DND-41 (cell line): ENCODE measurements around the gene PLXNB3.
"Not testable (repeated sequence)": the region's sequence is repeated elsewhere in the genome, so short reads cannot be mapped to it uniquely, and the experiment has no call there.

Experiments used
- ATAC-seq: fragments of 200-7000 bp; cut with Tn5 transposase; 3 replicates; pipeline ENCODE4 v1.9.1; 2021; ENCODE audit warnings: low read depth; ENCODE audit not compliant: insufficient read depth
- DNase-seq: peaks from one replicate; pipeline ENCODE4 v3.0.0-alpha.2; 2020
- H2AFZ ChIP-seq: 2 replicates; pipeline ENCODE4 v1.6.0; 2012; ENCODE audit warnings: low read depth, low read length
- H3K27ac ChIP-seq: 2 replicates; pipeline ENCODE4 v1.5.1; 2012; ENCODE audit warnings: low read length, inconsistent platforms
- H3K27me3 ChIP-seq: fragments of 200-600 bp; sonication (generic); 2 replicates; pipeline ENCODE4 v1.6.0; 2012; ENCODE audit warnings: low read length, mild to moderate bottlenecking, inconsistent platforms; ENCODE audit not compliant: insufficient read depth, poor library complexity
- H3K36me3 ChIP-seq: 2 replicates; pipeline ENCODE4 v1.5.1; 2012; ENCODE audit warnings: low read length, inconsistent platforms; ENCODE audit not compliant: insufficient read depth
- H3K4me1 ChIP-seq: 2 replicates; pipeline ENCODE4 v1.5.1; 2012; ENCODE audit warnings: mild to moderate bottlenecking, low read length; ENCODE audit not compliant: insufficient read depth
- H3K4me2 ChIP-seq: 2 replicates; pipeline ENCODE4 v1.6.0; 2012; ENCODE audit warnings: mild to moderate bottlenecking, moderate library complexity, low read length, inconsistent platforms; ENCODE audit not compliant: insufficient read depth
- H3K4me3 ChIP-seq, 2 experiments: fragments of 200-600 bp in 1 of 2; shearing (Covaris generic) in 1 of 2; 2 replicates each; pipeline ENCODE4 v1.5.1; 2012 to 2016; ENCODE audit warnings: inconsistent platforms in 2 of 2, low read length in 2 of 2, mild to moderate bottlenecking in 2 of 2, low read depth in 1 of 2, moderate library complexity in 1 of 2
- H3K79me2 ChIP-seq: 2 replicates; pipeline ENCODE4 v1.6.0; 2012; ENCODE audit warnings: low read length, inconsistent platforms; ENCODE audit not compliant: insufficient read depth
- H3K9ac ChIP-seq: 2 replicates; pipeline ENCODE4 v1.6.0; 2012; ENCODE audit warnings: low read depth, mild to moderate bottlenecking, inconsistent platforms, low read length, moderate library complexity
- H3K9me3 ChIP-seq: 2 replicates; pipeline ENCODE4 v1.5.1; 2012; ENCODE audit warnings: low read length, moderate library complexity, mild to moderate bottlenecking, inconsistent platforms; ENCODE audit not compliant: insufficient read depth, severe bottlenecking
- H4K20me1 ChIP-seq: 2 replicates; pipeline ENCODE4 v1.6.0; 2012; ENCODE audit warnings: low read length; ENCODE audit not compliant: insufficient read depth
- EZH2 ChIP-seq: IDR thresholded peaks from 3 replicates; pipeline ENCODE4 v1.6.1; 2012; ENCODE audit warnings: borderline replicate concordance, low read depth, mild to moderate bottlenecking, moderate library complexity, low read length, inconsistent platforms; ENCODE audit not compliant: severe bottlenecking
- TF ChIP-seq, protein P1 (sequence below): IDR thresholded peaks from 2 replicates; pipeline ENCODE4 v1.5.1; 2012; ENCODE audit warnings: borderline replicate concordance, low read length, moderate library complexity, mild to moderate bottlenecking; ENCODE audit not compliant: poor library complexity, severe bottlenecking; ENCODE audit errors: extremely low read depth

PLXNB3 gene

DNA sequence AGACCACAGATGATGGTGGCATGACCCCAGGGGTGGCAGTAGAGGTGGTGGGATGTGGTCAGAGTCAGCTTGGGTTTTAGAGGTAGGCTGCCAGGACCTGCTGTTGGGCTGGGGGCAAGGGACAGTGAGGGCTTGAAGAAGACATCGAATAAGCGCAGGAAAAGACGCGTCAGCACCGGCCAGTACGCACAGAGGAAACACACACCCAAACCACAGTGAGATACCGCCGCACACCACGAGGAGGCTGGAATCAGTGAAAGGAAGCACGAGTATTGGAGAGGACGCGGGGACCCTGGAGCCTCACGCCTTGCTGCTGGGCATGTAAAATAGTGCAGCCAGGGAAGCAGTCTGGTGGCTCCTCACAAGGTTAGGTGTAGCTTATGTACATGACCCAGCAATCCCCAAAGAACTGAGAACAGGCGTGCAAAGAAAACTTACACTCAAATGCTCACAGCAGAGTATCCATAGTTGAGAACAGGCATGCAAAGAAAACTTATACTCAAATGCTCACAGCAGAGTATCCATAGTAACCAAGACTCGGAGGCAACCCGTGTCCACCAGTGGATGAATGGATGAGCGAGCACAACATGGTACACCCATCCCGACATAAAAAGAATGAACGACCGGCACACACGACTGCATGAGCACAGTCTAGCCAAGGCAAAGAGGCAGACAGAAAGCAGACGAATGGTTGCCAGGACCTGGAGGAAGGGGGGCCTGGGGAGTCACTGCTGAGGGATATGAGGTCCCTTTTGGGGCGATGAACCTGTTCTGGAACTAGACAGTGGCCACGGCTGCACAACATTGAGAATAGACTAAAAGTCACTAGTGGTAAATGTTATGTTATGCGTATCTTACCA lies 53.0 kb downstream of the PLXNB3 start:
- Histone ChIP-seq H3K79me2 (no peaks in the 10 kb centered on the region), H3K27ac (no peak overlapping the region), H3K4me2 (no peak overlapping the region), H2AFZ (no peak overlapping the region), H3K4me3 (no peak overlapping the region), H3K4me1 (peaks cover 22% of the 10 kb centered on the region), H3K36me3 (no peaks in the 10 kb centered on the region), H3K9ac (no peak overlapping the region), H3K27me3 (peaks cover 11% of the 10 kb centered on the region), H4K20me1 (no peaks in the 10 kb centered on the region), H3K9me3 (no peaks in the 10 kb centered on the region)
- no peak for ATAC-seq
- DNase-seq, result no peak
- no peak for TF ChIP-seq EZH2
- TF ChIP-seq, protein P1, sequence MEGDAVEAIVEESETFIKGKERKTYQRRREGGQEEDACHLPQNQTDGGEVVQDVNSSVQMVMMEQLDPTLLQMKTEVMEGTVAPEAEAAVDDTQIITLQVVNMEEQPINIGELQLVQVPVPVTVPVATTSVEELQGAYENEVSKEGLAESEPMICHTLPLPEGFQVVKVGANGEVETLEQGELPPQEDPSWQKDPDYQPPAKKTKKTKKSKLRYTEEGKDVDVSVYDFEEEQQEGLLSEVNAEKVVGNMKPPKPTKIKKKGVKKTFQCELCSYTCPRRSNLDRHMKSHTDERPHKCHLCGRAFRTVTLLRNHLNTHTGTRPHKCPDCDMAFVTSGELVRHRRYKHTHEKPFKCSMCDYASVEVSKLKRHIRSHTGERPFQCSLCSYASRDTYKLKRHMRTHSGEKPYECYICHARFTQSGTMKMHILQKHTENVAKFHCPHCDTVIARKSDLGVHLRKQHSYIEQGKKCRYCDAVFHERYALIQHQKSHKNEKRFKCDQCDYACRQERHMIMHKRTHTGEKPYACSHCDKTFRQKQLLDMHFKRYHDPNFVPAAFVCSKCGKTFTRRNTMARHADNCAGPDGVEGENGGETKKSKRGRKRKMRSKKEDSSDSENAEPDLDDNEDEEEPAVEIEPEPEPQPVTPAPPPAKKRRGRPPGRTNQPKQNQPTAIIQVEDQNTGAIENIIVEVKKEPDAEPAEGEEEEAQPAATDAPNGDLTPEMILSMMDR, result no peak

- H3K27me3 ChIP-seq, result peaks cover 11% of the 10 kb centered on the region
- not testable (repeated sequence) for H3K4me3 ChIP-seq, H3K9me3 ChIP-seq, H3K36me3 ChIP-seq, H4K20me1 ChIP-seq, ATAC-seq, H3K27ac ChIP-seq, H3K9ac ChIP-seq, DNase-seq, H3K79me2 ChIP-seq, H2AFZ ChIP-seq, H3K4me2 ChIP-seq
- H3K4me1 ChIP-seq, result peaks cover 27% of the 10 kb centered on the region
These were observed 54.0 kb downstream of the PLXNB3 start for GRCh38 chrX:153818064-153818463.

- H3K79me2 ChIP-seq, result no peaks in the 10 kb centered on the region
- peak overlapping the region; percentile 31; the same call in 1 of the 2 replicates for H3K9ac ChIP-seq
- peak; percentile 61 for TF ChIP-seq EZH2
- TF ChIP-seq, protein P1, result no peak
- no peaks in the 10 kb centered on the region for H3K9me3 ChIP-seq
- peak; percentile 79 for ATAC-seq
- H3K36me3 ChIP-seq, result no peaks in the 10 kb centered on the region
- peak overlapping the region in 1 of 2 experiments; percentile 20; a peak in 2 of 4 replicates for H3K4me3 ChIP-seq
- H3K27ac ChIP-seq, result no peak overlapping the region
- DNase-seq, result peak; percentile 38
- peaks cover 27% of the 10 kb centered on the region for H3K4me1 ChIP-seq
- peaks cover 11% of the 10 kb centered on the region for H3K27me3 ChIP-seq
- peak overlapping the region; percentile 47 for H3K4me2 ChIP-seq
- H2AFZ ChIP-seq, result peak overlapping the region; percentile 33; the same call in 1 of the 2 replicates
- H4K20me1 ChIP-seq, result no peaks in the 10 kb centered on the region
These were observed 54.7 kb downstream of the PLXNB3 start for GRCh38 chrX:153818571-153819383.
